HepG2 (cell line): Measurements from ENCODE around the gene UPF3A. TPM values are rescaled to one million over a fixed set of nuclear protein-coding genes. Genes with fewer than 3 reads are reported as not detected.

Experiments
- ATAC-seq: fragments of 200-7000 bp; cut with Tn5 transposase; 3 replicates; pipeline ENCODE4 v1.9.1; 2020; ENCODE audit warnings: mild to moderate bottlenecking, moderate library complexity
- BruUV-seq: library from RNA; stranded (reverse); fragments of 400-500 nt; replicated peaks from 2 replicates; lab custom pipeline; 2021; lab: Mats Ljungman, UMichigan
- CTCF ChIA-PET: fragments of 300-600 bp; formaldehyde crosslinking; extraction: SDS; loops from one replicate; lab custom pipeline; 2021; ENCODE audit warnings: low total read pairs, inconsistent platforms, low intra/inter-chr PET ratio; lab: Yijun Ruan, JAX
- POLR2A ChIA-PET: fragments of 350-600 bp; sonication (Branson Sonifier 250); formaldehyde crosslinking; loops from one replicate; lab custom pipeline; 2020; ENCODE audit warnings: antibody characterized with exemption, inconsistent platforms; lab: Yijun Ruan, JAX
- DNase-seq: peaks from one replicate; pipeline ENCODE4 v3.0.0-alpha.2; 2015; ENCODE audit warnings: low spot score
- FAIRE-seq: peaks from 3 replicates; lab custom pipeline; 2011; peaks lifted over from hg19 to GRCh38; lab: Jason Lieb, UNC
- H2AFZ ChIP-seq: one replicate; pipeline ENCODE4 v1.6.1; 2011; ENCODE audit warnings: low read length, inconsistent platforms
- H3K27ac ChIP-seq: fragments of 300-600 bp; 3 replicates; pipeline ENCODE4 v1.8.0; 2011; ENCODE audit warnings: mixed run types, mild to moderate bottlenecking, mixed read lengths, low read length, inconsistent platforms; ENCODE audit not compliant: insufficient read depth; ENCODE audit errors: extremely low read length
- H3K27me3 ChIP-seq, 2 experiments: fragments of 200-600 bp in 1 of 2; 2 replicates in 1 of 2; 3 replicates in 1 of 2; pipeline versions ENCODE4 v1.6.0 to v1.8.0; 2011; ENCODE audit warnings: low read length in 2 of 2, mild to moderate bottlenecking in 2 of 2, moderate library complexity in 2 of 2, inconsistent platforms in 1 of 2; ENCODE audit not compliant: insufficient read depth in 2 of 2, control insufficient read depth in 1 of 2
- H3K36me3 ChIP-seq, 2 experiments: fragments of 200-600 bp in 1 of 2; replicated peaks in 1 of 2; 2 replicates in 1 of 2; 3 replicates in 1 of 2; pipeline versions ENCODE4 v1.5.1 to v1.8.0; 2011; ENCODE audit warnings: low read length in 2 of 2, inconsistent platforms in 1 of 2; ENCODE audit not compliant: insufficient read depth in 2 of 2, control insufficient read depth in 1 of 2
- H3K4me1 ChIP-seq: 2 replicates; pipeline ENCODE4 v1.5.1; 2012; ENCODE audit warnings: low read length, inconsistent platforms; ENCODE audit not compliant: insufficient read depth
- H3K4me2 ChIP-seq: 2 replicates; pipeline ENCODE4 v1.6.0; 2011; ENCODE audit warnings: low read depth, low read length, inconsistent platforms
- H3K4me3 ChIP-seq, 3 experiments: fragments of 200-600 bp in 1 of 3; sonication (generic), shearing (Covaris generic) in 1 of 3; replicated peaks in 1 of 3; 2 replicates each; pipeline ENCODE4 v1.5.1; 2011 to 2016; ENCODE audit warnings: low read length in 3 of 3, inconsistent platforms in 2 of 3, low read depth in 2 of 3, mild to moderate bottlenecking in 2 of 3, control low read depth in 1 of 3, mixed read lengths in 1 of 3; ENCODE audit not compliant: insufficient read depth in 1 of 3
- H3K79me2 ChIP-seq: one replicate; pipeline ENCODE4 v1.6.1; 2011; ENCODE audit warnings: low read length, inconsistent platforms; ENCODE audit not compliant: insufficient read depth
- H3K9ac ChIP-seq: 2 replicates; pipeline ENCODE4 v1.6.0; 2011; ENCODE audit warnings: mild to moderate bottlenecking, low read depth, low read length, inconsistent platforms; ENCODE audit not compliant: insufficient read depth
- H3K9me3 ChIP-seq: 2 replicates; pipeline ENCODE4 v1.5.1; 2012; ENCODE audit warnings: mild to moderate bottlenecking, low read length
- H4K20me1 ChIP-seq: 2 replicates; pipeline ENCODE4 v1.6.0; 2011; ENCODE audit warnings: inconsistent platforms, mild to moderate bottlenecking, low read length, moderate library complexity; ENCODE audit not compliant: insufficient read depth
- ELF4 ChIP-seq: sonication (generic); formaldehyde crosslinking; IDR thresholded peaks from 2 replicates; pipeline ENCODE4 v1.5.0; 2020; ENCODE audit warnings: missing genetic modification reagents, mild to moderate bottlenecking, moderate library complexity, borderline replicate concordance
- GFI1 ChIP-seq: sonication (generic); formaldehyde crosslinking; IDR thresholded peaks from 2 replicates; pipeline ENCODE4 v1.5.0; 2020; ENCODE audit warnings: missing genetic modification reagents, mild to moderate bottlenecking, borderline replicate concordance
- HCFC1 ChIP-seq: fragments of 150-350 bp; IDR thresholded peaks from 2 replicates; pipeline ENCODE4 v1.6.1; 2014; ENCODE audit warnings: low read depth, low read length
- HNRNPUL1 ChIP-seq: fragments of 200-400 bp; formaldehyde crosslinking; IDR thresholded peaks from 2 replicates; pipeline ENCODE4 v1.6.1; 2017; ENCODE audit warnings: low read depth, mild to moderate bottlenecking, low read length, moderate library complexity
- PRMT3 ChIP-seq: sonication (generic); formaldehyde crosslinking; IDR thresholded peaks from 2 replicates; pipeline ENCODE4 v1.8.1; 2022; ENCODE audit warnings: low read depth, mild to moderate bottlenecking, moderate library complexity, missing genetic modification reagents, borderline replicate concordance
- RFX3 ChIP-seq: IDR thresholded peaks from 2 replicates; pipeline ENCODE4 v1.6.1; 2016; ENCODE audit warnings: missing biosample characterization, missing genetic modification reagents
- TAF15 ChIP-seq: fragments of 200-400 bp; formaldehyde crosslinking; IDR thresholded peaks from one replicate; pipeline ENCODE4 v1.6.1; 2018; ENCODE audit warnings: mild to moderate bottlenecking, low read depth, low read length; ENCODE audit not compliant: poor library complexity, severe bottlenecking
- ZBTB33 ChIP-seq: sonication (generic); formaldehyde crosslinking; IDR thresholded peaks from 2 replicates; pipeline ENCODE4 v1.4.0; 2020; ENCODE audit warnings: missing genetic modification reagents
- ZC3H13 ChIP-seq: sonication (generic); formaldehyde crosslinking; IDR thresholded peaks from 2 replicates; pipeline ENCODE4 v1.8.1; 2023; ENCODE audit warnings: mild to moderate bottlenecking, missing genetic modification reagents, moderate library complexity
- ZNF121 ChIP-seq: sonication (generic); formaldehyde crosslinking; IDR thresholded peaks from 2 replicates; pipeline ENCODE4 v1.5.0; 2020; ENCODE audit warnings: mild to moderate bottlenecking, missing genetic modification reagents
- ZNF530 ChIP-seq: sonication (generic); formaldehyde crosslinking; IDR thresholded peaks from 2 replicates; pipeline ENCODE4 v1.5.0; 2020; ENCODE audit warnings: low read depth, mild to moderate bottlenecking, missing genetic modification reagents
- ZNF564 ChIP-seq: sonication (generic); formaldehyde crosslinking; IDR thresholded peaks from 2 replicates; pipeline ENCODE4 v1.8.1; 2023; ENCODE audit warnings: mild to moderate bottlenecking, missing genetic modification reagents
- WGBS: methylation state at CpG from one replicate; pipeline ENCODE4 v1.1.6; 2017; ENCODE audit warnings: low lambda C conversion rate; 5-methylcytosine and 5-hydroxymethylcytosine counted together
- in situ Hi-C: cut with HindIII; loops from 2 replicates; pipeline ENCODE4 v1.10.0; 2017; ENCODE audit warnings: low pct_unique_long_range_greater_than_20kb; ENCODE audit not compliant: extremely low pct_ligation_motif_present
- intact Hi-C: fragments of 100-400 bp; cut with micrococcal nuclease; formaldehyde crosslinking; loops from one replicate; pipeline ENCODE4 v1.10.0; 2022; ENCODE audit not compliant: unreplicated experiment
- polyA plus RNA-seq, 8 experiments: library from polyadenylated mRNA; depleted of rRNA in 3 of 8; stranded (reverse) in 7 of 8; unstranded in 1 of 8; fragments of >200 nt; fragmentation: Illumina TruSeq in 4 of 8; extraction: Trizol in 4 of 8; gene quantifications; 2 replicates each; pipeline versions ENCODE4 v1.2.1 to v1.2.3, GENCODE V29; 2011 to 2016; ENCODE audit warnings: low read depth in 4 of 8, missing spikeins in 1 of 8, mixed read lengths in 1 of 8; ENCODE audit not compliant: insufficient read depth in 1 of 8
- total RNA-seq, 5 experiments: library from RNA; depleted of rRNA; stranded (reverse); fragments of >200 nt; fragmentation: Illumina TruSeq; extraction: Trizol; gene quantifications; 2 replicates each; pipeline ENCODE4 v1.2.3, GENCODE V29; 2016; ENCODE audit warnings: low read depth in 1 of 5
- TF ChIP-seq, protein P1 (sequence below): sonication (generic); formaldehyde crosslinking; IDR thresholded peaks from 2 replicates; pipeline ENCODE4 v1.4.0; 2020; ENCODE audit warnings: missing genetic modification reagents, mild to moderate bottlenecking, borderline replicate concordance
- TF ChIP-seq, protein P2 (sequence below): sonication (generic); formaldehyde crosslinking; IDR thresholded peaks from 2 replicates; pipeline ENCODE4 v1.4.0; 2020; ENCODE audit warnings: missing genetic modification reagents, borderline replicate concordance
- TF ChIP-seq, protein P3 (sequence below): sonication (generic); formaldehyde crosslinking; IDR thresholded peaks from 2 replicates; pipeline ENCODE4 v1.8.0; 2022; ENCODE audit warnings: missing genetic modification reagents, mild to moderate bottlenecking, borderline replicate concordance

Gene UPF3A
- total and polyA plus RNA-seq, 2 of the 13 experiments (the other 11 are each of a cell fraction or from before 2014, with no cell fraction given), result 60.2 to 63.8 TPM

GRCh38 chr13:114259374-114259773, 22.0 kb upstream of the UPF3A start (continued):
- TF ChIP-seq, protein P1, sequence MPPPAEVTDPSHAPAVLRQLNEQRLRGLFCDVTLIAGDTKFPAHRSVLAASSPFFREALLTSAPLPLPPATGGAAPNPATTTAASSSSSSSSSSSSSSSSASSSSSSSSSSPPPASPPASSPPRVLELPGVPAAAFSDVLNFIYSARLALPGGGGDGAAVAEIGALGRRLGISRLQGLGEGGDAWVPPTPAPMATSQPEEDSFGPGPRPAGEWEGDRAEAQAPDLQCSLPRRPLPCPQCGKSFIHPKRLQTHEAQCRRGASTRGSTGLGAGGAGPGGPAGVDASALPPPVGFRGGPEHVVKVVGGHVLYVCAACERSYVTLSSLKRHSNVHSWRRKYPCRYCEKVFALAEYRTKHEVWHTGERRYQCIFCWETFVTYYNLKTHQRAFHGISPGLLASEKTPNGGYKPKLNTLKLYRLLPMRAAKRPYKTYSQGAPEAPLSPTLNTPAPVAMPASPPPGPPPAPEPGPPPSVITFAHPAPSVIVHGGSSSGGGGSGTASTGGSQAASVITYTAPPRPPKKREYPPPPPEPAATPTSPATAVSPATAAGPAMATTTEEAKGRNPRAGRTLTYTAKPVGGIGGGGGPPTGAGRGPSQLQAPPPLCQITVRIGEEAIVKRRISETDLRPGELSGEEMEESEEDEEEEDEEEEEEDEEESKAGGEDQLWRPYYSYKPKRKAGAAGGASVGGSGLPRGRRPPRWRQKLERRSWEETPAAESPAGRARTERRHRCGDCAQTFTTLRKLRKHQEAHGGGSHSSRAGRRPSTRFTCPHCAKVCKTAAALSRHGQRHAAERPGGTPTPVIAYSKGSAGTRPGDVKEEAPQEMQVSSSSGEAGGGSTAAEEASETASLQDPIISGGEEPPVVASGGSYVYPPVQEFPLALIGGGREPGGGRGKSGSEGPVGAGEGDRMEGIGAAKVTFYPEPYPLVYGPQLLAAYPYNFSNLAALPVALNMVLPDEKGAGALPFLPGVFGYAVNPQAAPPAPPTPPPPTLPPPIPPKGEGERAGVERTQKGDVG (CRISPR knock-in tag), result no peak
- TF ChIP-seq, protein P2, sequence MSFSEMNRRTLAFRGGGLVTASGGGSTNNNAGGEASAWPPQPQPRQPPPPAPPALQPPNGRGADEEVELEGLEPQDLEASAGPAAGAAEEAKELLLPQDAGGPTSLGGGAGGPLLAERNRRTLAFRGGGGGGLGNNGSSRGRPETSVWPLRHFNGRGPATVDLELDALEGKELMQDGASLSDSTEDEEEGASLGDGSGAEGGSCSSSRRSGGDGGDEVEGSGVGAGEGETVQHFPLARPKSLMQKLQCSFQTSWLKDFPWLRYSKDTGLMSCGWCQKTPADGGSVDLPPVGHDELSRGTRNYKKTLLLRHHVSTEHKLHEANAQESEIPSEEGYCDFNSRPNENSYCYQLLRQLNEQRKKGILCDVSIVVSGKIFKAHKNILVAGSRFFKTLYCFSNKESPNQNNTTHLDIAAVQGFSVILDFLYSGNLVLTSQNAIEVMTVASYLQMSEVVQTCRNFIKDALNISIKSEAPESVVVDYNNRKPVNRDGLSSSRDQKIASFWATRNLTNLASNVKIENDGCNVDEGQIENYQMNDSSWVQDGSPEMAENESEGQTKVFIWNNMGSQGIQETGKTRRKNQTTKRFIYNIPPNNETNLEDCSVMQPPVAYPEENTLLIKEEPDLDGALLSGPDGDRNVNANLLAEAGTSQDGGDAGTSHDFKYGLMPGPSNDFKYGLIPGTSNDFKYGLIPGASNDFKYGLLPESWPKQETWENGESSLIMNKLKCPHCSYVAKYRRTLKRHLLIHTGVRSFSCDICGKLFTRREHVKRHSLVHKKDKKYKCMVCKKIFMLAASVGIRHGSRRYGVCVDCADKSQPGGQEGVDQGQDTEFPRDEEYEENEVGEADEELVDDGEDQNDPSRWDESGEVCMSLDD, result no peak
- TF ChIP-seq GFI1 (CRISPR knock-in tag), result no peak
- no peak for TF ChIP-seq HCFC1
- no peak for TF ChIP-seq PRMT3 (CRISPR knock-in tag)
- TF ChIP-seq, all 625 proteins: peak for 0

GRCh38 chr13:114259974-114260373, 21.4 kb upstream of the UPF3A start:
- BruUV-seq, result no TSS peak
- FAIRE-seq, result no peak
- no peak overlapping the region for H2AFZ ChIP-seq
- H3K27ac ChIP-seq, result no peak overlapping the region
- H3K9ac ChIP-seq, result no peak overlapping the region
- no peak overlapping the region for H3K4me3 ChIP-seq
- no peak for DNase-seq
- H3K4me2 ChIP-seq, result no peak overlapping the region
- no peaks in the 10 kb centered on the region for H3K9me3 ChIP-seq
- in situ Hi-C loops, result no loop called here
- H3K79me2 ChIP-seq, result no peaks in the 10 kb centered on the region
- H3K4me1 ChIP-seq, result no peaks in the 10 kb centered on the region
- 98% methylated on average over 4 of the region's 4 CpGs for WGBS
- CTCF ChIA-PET, result no interaction called here
- POLR2A ChIA-PET, result no interaction called here
- intact Hi-C loops, result no loop called here
- no peaks in the 10 kb centered on the region for H4K20me1 ChIP-seq
- H3K36me3 ChIP-seq, result peaks cover 30 to 83% of the 10 kb centered on the region in 2 experiments
- no peaks in the 10 kb centered on the region for H3K27me3 ChIP-seq
- ATAC-seq, result no peak
- no peak for TF ChIP-seq ZNF121 (CRISPR knock-in tag)
- no peak for TF ChIP-seq ZNF564 (CRISPR knock-in tag)
- TF ChIP-seq, protein P3, sequence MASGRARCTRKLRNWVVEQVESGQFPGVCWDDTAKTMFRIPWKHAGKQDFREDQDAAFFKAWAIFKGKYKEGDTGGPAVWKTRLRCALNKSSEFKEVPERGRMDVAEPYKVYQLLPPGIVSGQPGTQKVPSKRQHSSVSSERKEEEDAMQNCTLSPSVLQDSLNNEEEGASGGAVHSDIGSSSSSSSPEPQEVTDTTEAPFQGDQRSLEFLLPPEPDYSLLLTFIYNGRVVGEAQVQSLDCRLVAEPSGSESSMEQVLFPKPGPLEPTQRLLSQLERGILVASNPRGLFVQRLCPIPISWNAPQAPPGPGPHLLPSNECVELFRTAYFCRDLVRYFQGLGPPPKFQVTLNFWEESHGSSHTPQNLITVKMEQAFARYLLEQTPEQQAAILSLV, result no peak
- no peak for TF ChIP-seq RFX3
- TF ChIP-seq TAF15, result no peak
- no peak for TF ChIP-seq ZC3H13 (CRISPR knock-in tag)
- TF ChIP-seq ZBTB33, result no peak
- TF ChIP-seq ZNF530 (CRISPR knock-in tag), result no peak
- TF ChIP-seq HNRNPUL1, result no peak
- TF ChIP-seq ELF4 (CRISPR knock-in tag), result no peak
